ENCODE results near the gene COL12A1. TPM values are rescaled to one million over a fixed set of nuclear protein-coding genes. Genes with fewer than 3 reads are reported as not detected.

The COL12A1 gene
- total RNA-seq, 1 experiment from 2014 or later, result 5.5 TPM

- no peak for DNase-seq (ENCODE audit: low read depth)
Measured at GRCh38 chr6:75144386-75144785, 61.5 kb downstream of the COL12A1 start.

GRCh38 chr6:75143191-75143590 lies 62.7 kb downstream of the COL12A1 start:
- DNase-seq (ENCODE audit: low read depth), result no peak

DNA sequence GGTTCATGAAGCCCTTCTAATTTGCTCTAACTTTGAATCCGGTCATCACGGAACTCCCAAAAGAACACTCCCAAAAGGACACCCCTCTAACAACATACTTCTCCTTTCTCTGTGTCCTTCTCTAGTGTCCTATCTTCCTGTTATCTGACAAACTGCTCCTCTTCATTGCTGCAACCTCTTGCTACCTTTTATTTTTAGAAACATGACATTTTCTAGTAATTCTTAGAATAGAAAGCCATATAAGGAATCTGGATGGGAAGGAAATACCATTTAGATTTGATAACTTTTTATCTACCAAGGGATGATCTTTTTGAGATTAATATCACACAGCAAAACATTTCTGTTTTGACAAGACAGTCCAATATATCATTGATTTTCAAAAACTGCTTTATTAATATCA lies 63.1 kb downstream of the COL12A1 start:
- DNase-seq (ENCODE audit: low read depth), result no peak

- no peak for DNase-seq (ENCODE audit: low read depth)
Measured at GRCh38 chr6:75135876-75136275, 70.0 kb downstream of the COL12A1 start.

- DNase-seq (ENCODE audit: low read depth), result no peak
Measured at GRCh38 chr6:75135450-75135849, 70.4 kb downstream of the COL12A1 start.

- no peak for DNase-seq (ENCODE audit: low read depth)
Measured at GRCh38 chr6:75130784-75131183, 75.1 kb downstream of the COL12A1 start.

DNA sequence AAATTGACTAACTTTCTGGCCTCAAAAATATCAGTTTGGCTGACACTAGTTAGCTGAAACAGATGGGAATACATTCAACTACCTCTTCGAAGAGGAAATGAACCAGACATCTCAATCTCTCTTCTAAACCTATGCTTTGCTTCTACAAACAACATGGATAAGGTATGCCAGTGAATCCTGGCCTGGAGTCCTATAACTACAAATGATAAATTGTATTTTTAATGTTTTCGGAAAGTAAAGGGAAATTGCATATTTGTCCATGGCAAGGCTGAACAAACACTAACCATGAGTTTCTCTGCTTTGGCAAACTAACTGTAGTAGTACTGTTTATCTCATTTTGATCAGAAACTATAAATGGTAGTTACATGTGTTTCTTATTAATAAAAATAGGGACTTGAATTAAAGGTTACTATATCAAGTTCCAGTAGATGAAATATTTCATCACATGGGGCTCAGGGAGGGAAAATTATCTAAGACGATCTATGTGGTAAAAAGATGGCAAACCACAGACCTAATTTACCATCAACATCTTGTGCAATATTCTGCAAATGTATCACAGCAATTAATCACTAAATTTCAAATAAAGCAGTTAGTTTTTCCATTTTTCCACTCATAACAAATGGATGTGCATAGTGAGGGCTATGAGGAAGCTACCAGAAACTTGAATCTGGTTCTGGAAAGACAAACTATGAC lies 76.8 kb downstream of the COL12A1 start:
- DNase-seq (ENCODE audit: low read depth), result no peak

- DNase-seq (ENCODE audit: low read depth), result no peak
Measured at GRCh38 chr6:75126518-75126917, 79.3 kb downstream of the COL12A1 start.

DNA sequence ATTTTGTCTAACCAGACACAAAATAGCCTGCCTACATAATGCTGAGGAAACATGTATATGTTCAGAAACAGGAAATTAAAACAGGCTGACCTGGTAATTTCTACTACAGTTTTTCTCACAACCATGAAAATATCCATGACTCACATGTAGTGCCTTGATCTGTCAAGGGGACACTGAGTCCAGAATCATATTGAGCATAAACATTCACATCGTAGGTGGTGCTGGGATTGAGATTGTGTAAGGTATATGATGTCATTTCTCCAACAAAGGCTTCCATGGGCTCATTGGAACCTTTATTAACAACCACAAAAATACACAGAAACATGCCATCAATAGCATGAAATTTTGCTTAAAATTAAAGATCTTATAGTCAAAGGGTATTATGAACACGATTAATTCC lies 80.9 kb downstream of the COL12A1 start:
- no peak for DNase-seq (ENCODE audit: low read depth)

- DNase-seq (ENCODE audit: low read depth), result no peak
Measured at GRCh38 chr6:75124085-75124484, 81.8 kb downstream of the COL12A1 start.

DNA sequence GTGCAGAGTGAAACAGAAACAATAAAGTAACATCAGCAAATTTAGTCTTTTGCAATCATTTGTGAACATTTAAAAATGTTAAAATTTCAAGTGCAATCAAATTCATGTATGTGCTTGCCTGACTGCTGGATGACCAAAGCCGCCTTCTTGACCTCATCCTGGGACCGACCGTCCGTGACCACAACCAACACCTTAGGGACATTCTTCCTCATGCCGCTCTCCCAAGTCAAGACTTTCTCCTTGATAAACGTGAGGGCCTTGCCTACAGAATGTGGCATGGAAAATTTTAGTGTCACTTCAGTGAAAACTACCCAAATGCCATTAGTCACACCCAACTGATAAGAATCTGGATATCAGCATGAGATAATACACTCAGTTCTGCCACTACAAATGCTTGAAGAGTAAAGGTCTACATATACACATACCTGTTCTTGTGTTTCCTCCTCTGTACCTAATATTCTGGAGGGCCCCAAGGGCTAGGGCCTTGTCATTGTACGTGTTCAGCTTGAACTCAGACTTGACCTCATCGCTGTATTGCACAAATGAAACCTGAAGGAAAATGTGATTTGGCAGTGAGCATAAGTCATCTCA lies 86.8 kb downstream of the COL12A1 start:
- DNase-seq (ENCODE audit: low read depth), result no peak

DNA sequence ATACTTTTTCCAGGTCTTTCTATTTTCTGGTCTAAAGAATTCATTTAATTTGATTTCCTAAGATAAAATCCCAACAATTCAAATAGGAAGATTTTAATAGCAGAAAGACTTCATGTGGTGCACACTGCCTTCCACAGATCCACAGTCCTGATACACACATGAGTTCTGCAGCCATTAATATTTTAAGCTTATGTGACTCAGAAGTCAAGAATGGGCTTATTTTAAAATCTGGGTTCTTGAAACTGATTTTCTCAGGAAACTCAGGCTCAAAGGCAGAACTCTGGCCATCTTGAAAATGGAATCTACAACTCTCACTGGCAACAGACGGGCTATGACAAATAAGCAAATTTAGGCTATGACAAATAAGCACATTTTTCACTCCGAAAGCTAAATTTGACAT lies 88.2 kb downstream of the COL12A1 start:
- no peak for DNase-seq (ENCODE audit: low read depth)

GRCh38 chr6:75116946-75117345 lies 88.9 kb downstream of the COL12A1 start:
- DNase-seq (ENCODE audit: low read depth), result no peak

DNA sequence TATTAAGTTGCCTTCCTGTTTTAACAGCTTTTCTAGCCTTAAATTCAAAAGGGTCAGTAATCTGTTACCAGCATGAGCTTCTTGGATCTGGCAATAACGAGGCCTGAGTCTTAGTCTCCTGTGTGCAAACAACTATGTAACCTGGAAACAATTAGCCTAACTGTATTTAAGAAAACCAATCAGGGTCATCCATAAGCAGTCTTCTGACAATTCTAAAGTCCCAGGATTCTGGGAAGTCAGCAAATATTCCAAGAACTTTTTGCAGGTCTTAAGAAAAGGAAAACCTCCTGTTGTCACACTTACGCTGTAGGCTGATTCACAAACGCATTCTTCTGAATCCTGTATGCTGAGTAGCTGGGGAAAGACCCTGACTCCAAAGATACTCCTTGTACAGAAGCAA lies 90.4 kb downstream of the COL12A1 start:
- DNase-seq (ENCODE audit: low read depth), result no peak

DNA sequence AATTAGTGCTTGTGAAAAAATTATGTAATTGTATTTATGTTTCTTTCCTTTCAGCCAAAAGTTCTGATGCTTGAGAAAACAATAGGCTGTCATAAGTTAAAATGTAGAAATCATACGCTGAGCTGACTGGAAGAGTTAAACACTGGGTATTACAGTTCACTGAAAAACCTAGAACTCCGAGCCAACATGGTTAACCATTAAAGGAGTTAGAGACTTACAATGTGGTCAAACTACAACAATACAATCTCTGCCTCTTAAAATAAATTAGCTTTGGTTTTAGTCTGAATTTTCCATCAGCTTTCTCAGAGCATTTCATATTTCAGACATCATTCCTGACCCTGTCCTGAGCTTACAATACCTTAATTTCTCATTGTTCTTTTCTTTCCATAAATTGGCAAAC lies 91.0 kb downstream of the COL12A1 start:
- DNase-seq (ENCODE audit: low read depth), result no peak

- DNase-seq (ENCODE audit: low read depth), result no peak
Measured at GRCh38 chr6:75114195-75114594, 91.7 kb downstream of the COL12A1 start.

GRCh38 chr6:75113446-75113845 lies 92.4 kb downstream of the COL12A1 start:
- DNase-seq (ENCODE audit: low read depth), result no peak

DNA sequence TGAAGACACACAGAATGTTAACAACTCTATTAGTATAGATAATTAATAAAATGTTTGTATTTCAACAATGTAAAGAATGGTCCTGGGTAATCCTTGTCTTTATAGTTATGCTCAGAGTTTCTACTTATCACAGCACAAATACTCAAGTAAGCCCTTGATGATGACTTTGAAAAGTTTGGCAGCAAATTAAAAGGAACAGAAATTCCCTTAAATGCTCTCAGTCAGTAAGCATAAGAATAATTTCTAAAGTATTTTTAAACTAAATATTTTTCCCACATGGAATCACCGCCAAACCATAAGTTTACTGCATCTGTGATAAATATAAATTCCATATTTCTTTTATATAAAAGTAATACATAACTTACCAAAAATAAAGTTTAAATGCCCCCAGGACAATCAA lies 96.1 kb downstream of the COL12A1 start:
- no peak for DNase-seq (ENCODE audit: low read depth)

DNA sequence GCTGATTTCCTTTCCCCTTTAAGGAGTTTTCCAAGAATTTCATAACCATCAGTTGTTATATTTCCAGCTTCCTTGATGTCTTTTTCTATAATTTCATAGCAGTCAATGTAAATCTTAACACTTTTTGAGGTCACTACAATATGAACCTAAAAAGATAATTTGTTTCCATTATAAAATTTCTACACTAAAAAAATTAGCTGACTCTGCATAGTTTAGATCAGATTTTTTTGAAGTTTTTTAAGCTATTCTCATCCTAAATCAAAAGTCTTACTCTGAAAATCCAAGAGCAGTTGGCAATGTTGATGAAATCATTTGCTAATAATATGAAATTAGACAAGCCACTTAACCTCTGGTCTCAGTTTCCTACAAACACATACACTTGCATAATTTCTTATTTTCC lies 96.8 kb downstream of the COL12A1 start:
- no peak for DNase-seq (ENCODE audit: low read depth)

GRCh38 chr6:75108333-75108974 lies 97.4 kb downstream of the COL12A1 start:
- DNase-seq (ENCODE audit: low read depth), result no peak

GRCh38 chr6:75107913-75108312 lies 97.9 kb downstream of the COL12A1 start:
- DNase-seq (ENCODE audit: low read depth), result no peak

DNA sequence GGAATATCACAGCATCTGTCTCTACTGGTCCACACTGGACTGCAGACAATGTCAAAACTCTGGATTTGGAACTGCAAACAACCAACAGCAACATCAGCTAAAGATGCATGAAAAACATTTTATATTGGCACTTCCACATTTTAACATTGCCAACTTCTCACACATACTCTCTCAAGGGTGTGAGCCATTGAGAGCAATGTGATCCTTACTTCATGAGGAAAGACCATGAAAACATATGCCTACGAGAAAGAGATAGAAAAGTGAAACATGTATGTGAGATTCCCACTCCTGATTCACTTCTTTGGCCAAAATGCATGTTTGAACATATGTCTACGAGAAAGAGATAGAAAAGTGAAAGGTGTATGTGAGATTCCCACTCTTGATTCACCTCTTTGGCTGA lies 99.4 kb downstream of the COL12A1 start:
- DNase-seq (ENCODE audit: low read depth), result no peak

- DNase-seq (ENCODE audit: low read depth), result no peak
Measured at GRCh38 chr6:75103431-75103830, 102.4 kb downstream of the COL12A1 start.
